SU-DHL-6 (cell line): ENCODE data around the gene PBX2.

Experiments
- CTCF ChIP-seq: fragments of 200-600 bp; sonication (generic); IDR thresholded peaks from one replicate; pipeline ENCODE4 v1.5.1; 2017; ENCODE audit warnings: antibody characterized with exemption, mild to moderate bottlenecking, low read length, moderate library complexity; ENCODE audit not compliant: insufficient read depth, poor library complexity, severe bottlenecking
- EZH2phosphoT487 ChIP-seq: fragments of 200-600 bp; sonication (generic), shearing (Covaris generic); conservative IDR thresholded peaks from 2 replicates; pipeline ENCODE4 v1.6.1; 2018; ENCODE audit warnings: mild to moderate bottlenecking, antibody characterized with exemption, low read length, moderate library complexity, mixed read lengths

GRCh38 chr6:32239462-32239861 lies 49.5 kb upstream of the PBX2 start:
- no peak for TF ChIP-seq CTCF
- TF ChIP-seq EZH2phosphoT487, result no peak
